Stimulated activated CD4-positive, alpha-beta T cell treated with anti-CD3 and anti-CD28 coated beads, Interleukin-4, amount 100 ng/mL, for 48 hours (primary cell): Measurements from ENCODE around the gene CHAC2.
A peak's percentile ranks its signal among the peaks of the same experiment; 100 is the strongest.
"Not testable (repeated sequence)": the region's sequence is repeated elsewhere in the genome, so short reads cannot be mapped to it uniquely, and the experiment has no call there.

Experiments
- DNase-seq, 2 donors: peaks; one replicate each; pipeline ENCODE4 v3.0.0-alpha.2; 2020; ENCODE audit warnings: low read depth in 2 of 2

Gene CHAC2

GRCh38 chr2:53767405-53768241 is at the start of gene CHAC2:
CHAC2 (plus strand) TSS chr2:53767804; CDS start chr2:53767887, 83 bp downstream.
- peak; percentile 77 to 80 for DNase-seq

GRCh38 chr2:53720944-53721343 is 46.7 kb upstream of the CHAC2 start:
- DNase-seq: not testable (repeated sequence)

GRCh38 chr2:53724536-53724935 is 43.1 kb upstream of the CHAC2 start:
- DNase-seq: no peak

DNA sequence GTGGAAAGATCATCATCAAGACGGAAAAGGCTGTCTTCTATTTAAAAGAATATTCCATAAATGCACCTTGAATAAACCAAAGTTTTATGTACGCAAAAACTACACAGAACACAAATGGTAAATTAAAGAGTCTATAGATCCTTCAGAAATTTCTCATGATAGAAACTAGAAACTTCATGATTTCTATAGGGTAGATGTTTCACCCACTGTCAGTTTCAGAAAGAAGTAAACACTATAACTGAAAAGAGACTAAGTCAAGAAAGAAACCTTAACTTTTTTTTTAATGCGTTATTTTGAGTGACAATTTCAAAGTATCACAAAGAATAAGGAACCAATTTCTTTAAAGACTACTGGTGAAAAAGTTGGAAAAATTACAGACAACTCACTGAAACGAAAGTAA is 41.9 kb upstream of the CHAC2 start:
- no peak for DNase-seq

DNA sequence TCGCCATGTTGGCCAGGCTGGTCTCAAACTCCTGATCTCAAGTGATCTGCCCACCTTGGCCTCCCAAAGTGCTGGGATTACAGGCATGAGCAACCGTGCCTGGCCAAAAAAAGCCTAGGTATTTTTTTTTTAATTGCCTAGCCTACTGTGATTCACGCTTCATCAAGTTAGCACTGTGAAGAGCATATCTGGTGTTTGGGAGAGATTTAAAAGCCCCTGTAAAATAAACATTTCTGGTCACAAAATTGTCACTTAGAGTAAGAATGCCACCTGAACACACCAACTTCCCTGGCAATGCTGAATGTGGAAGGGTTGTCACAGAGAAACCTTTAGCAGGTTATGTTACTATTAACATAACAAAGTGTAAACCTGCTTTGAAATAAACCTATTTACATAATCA is 39.7 kb upstream of the CHAC2 start:
- no peak for DNase-seq

- no peak for DNase-seq
These were observed 38.4 kb upstream of the CHAC2 start for GRCh38 chr2:53729143-53729762.

- DNase-seq: no peak
These were observed 30.5 kb upstream of the CHAC2 start for GRCh38 chr2:53737091-53737490.

DNA sequence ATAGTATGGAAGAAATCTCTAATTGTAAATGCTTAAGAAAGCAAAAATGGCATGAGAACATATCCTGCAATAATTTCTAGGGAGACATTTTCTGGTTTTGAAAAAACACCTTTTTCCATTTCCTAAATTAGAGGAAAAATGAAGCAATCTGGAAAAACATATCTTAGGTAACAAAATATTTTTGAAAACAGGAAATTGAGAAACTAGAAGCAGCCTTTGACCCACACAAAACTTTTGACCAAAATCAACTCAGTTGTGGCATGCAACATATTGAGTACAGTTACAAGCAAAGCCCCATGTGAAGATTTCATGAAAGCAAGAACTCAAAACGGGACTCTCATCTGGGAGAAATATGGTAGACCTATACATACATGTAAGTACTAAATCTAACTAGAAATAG is 28.6 kb upstream of the CHAC2 start:
- no peak for DNase-seq

- DNase-seq: no peak
These were observed 27.4 kb upstream of the CHAC2 start for GRCh38 chr2:53740170-53740569.

- no peak for DNase-seq
These were observed 23.1 kb upstream of the CHAC2 start for GRCh38 chr2:53744395-53745065.

GRCh38 chr2:53750041-53750768 is 17.4 kb upstream of the CHAC2 start:
- no peak for DNase-seq

DNA sequence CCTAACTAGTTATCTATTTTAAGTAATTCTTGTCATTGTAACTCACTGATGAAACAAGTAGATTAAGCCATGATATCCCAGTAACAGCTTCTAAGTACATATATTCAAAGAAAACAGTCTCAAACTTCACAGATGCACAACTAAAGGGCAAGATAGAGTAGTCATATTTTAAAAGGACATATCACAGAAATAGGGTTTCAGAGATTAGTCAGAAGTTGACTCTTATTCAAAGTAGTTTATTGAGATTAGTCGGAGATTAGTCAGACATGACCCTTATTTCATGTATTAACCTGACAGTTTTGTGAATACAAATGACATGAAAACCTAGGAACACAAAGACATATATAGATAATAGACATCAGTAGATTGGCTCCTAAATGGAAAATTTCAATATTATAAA is 15.9 kb upstream of the CHAC2 start:
- no peak for DNase-seq

DNA sequence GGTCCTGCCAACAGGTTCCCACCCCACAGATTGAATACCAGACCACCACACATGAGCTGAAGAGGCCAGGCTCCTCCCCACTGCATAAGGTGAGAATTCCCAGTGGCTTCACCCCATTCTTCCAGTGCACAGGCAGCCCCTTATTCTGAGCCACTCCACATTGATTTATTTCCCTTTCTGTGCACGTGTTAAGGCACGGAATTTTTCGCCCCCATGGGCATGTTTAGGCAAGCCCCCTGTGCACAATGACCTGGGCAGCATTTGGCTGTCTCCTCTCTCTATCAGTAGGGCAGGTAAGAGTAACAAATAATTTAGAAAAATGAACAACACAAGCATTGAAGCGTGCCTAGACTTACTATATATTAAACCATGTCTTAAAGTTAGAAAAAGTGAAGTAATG is 15.2 kb upstream of the CHAC2 start:
- no peak for DNase-seq

DNA sequence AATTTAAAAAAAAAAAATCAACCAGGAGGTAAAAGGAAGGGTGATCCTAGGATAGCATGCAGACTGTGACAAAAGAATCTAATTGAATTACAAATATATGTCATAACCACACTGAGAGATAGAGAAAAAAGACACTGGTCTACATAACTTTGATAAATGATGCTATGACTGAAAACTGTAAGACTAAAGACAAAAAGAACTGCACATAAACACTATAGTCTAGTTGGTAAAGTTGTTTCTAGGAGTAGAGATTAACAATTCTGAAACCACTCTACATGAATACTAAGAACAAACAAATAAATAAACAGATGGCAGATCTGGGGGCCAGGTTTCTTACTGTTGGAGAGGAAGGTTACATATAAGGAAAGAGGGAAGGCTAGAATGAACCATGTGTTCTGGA is 14.6 kb upstream of the CHAC2 start:
- DNase-seq: no peak

DNA sequence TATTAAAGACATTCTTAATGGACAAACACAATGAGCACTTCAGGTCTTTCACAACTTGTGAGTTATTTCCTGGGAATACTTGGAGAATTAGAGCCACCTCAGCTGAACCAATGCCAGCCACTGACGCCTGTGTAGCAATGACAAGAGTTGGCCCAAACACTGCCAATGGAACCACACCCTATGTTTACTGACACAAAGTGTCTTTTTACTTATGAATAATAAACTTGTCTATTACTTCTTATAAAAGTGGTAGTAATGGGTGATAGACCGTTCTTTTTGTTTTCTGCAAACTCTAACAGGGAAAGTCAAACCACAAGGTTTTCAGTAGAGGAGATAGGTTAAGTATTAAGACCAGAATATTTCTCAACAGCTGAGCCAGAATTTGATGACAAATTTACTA is 12.5 kb upstream of the CHAC2 start:
- DNase-seq: no peak

- no peak for DNase-seq
These were observed 11.0 kb upstream of the CHAC2 start for GRCh38 chr2:53756644-53757043.

- not testable (repeated sequence) for DNase-seq
These were observed 10.4 kb upstream of the CHAC2 start for GRCh38 chr2:53757206-53757605.

- DNase-seq: no peak
These were observed 1.8 kb upstream of the CHAC2 start for GRCh38 chr2:53765767-53766166.

DNA sequence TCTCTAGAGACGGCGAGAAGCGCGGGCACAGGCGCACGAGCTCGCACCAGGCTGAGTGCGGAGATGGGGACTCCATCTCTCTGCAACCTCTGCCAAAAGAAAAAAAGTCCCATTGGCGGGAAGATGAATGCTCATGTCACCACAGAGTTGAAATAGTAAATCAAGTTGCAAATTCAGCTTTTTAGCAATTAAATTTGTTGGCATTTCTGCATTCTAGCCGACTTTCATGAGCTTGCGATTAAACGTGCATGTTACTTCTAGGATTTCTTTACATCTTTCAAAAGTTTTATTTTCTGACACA is 588 bp downstream of the CHAC2 start:
- DNase-seq: peak in 1 of 2 donors; percentile 44

- no peak for DNase-seq
These were observed 1.8 kb downstream of the CHAC2 start for GRCh38 chr2:53769318-53769945.

DNA sequence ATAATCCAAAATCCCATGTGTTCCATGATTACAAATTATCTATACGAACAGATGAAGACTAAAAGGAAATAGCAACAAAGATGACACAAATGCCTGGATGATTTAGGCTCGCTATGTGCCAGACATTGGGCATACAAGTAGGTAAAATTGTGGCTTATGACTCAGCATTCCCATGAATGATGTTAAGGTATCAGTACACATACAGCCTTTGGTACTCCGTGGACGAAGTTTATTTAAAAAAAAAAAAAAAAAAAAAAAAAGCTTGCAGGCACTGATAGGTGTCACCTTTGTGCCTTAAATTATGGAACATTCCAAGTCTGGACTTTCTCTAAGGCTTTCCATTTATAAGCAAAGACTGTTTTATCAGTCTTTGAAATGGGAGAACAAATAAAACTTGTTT is 2.7 kb downstream of the CHAC2 start:
- DNase-seq: no peak

GRCh38 chr2:53777134-53777533 is 9.5 kb downstream of the CHAC2 start:
- DNase-seq: no peak
